ENCODE data around the gene LMBRD2. TPM values are rescaled to one million over a fixed set of nuclear protein-coding genes. Genes with fewer than 3 reads are reported as not detected.
A peak's percentile ranks its signal among the peaks of the same experiment; 100 is the strongest.

Gene LMBRD2
- polyA plus RNA-seq, 1 donor (not counting 4 experiments of a cell fraction or from before 2014, with no cell fraction given): 4.7 TPM

DNA sequence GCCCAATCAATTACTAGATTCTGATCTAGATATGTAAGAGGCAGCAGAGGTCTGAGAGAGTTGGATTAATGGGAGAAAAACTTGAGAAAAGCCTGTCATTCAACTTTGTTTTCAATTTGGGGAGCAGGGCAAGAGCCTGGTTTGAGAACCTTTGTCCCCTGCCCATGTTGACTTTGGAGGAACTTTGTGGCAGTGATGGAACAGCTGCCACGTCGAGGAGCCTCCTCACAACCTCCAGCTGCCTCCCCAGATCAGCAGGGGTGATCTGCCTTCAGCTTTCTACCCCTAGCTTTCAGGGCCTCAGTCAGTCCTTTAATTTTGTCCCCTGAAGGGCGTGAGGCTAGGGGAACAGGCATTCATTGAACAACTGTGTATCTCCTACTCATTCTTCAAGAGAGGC is 8.9 kb upstream of the LMBRD2 start:
- Histone ChIP-seq H3K27ac (ENCODE audit: control insufficient read depth, insufficient read depth, low read length) (peak overlapping the region; percentile 21), H3K36me3 (ENCODE audit: control insufficient read depth in 2 of 2, extremely low read depth in 1 of 2, insufficient read depth in 2 of 2, low read length in 2 of 2) (peaks cover 27 to 36% of the 10 kb centered on the region in 2 experiments)
- no peak for DNase-seq (ENCODE audit: low read depth, low spot score)

DNA sequence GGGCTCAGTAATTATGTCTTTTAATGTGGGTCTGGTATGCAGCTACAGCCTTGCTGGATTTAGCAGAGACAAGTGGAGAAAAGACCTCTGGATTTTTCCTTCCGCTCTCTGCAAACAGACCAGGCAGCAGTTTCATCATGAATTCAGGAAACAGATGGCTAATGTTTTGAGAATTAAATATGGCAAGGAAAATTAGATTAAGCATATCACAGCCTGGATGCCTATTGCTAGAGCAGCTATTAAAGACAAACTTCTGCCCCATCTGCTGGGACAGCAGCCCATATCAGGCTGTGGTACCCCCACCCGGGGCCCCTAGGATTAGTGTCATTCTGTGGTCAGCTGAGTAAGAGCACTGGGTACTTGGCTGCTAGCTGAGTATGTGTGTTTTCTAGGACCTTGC is 6.5 kb upstream of the LMBRD2 start:
- dilution Hi-C loops (cut with MboI; ENCODE audit: extremely low pct_ligation_motif_present, low sequenced_read_pairs): no loop called here
- no peaks in the 10 kb centered on the region for H3K27me3 ChIP-seq (ENCODE audit: control insufficient read depth, extremely low read depth, insufficient read depth, low read length)
- no peaks in the 10 kb centered on the region for H3K9me1 ChIP-seq (ENCODE audit: control insufficient read depth, extremely low read depth, insufficient read depth, low read length)
- no peaks in the 10 kb centered on the region for H3K9me3 ChIP-seq (ENCODE audit: control insufficient read depth, low read depth, low read length)
- H4K20me1 ChIP-seq (ENCODE audit: control insufficient read depth, extremely low read depth, insufficient read depth, low read length): no peaks in the 10 kb centered on the region
- peaks cover 17 to 26% of the 10 kb centered on the region in 2 experiments for H3K36me3 ChIP-seq (ENCODE audit: control insufficient read depth in 2 of 2, extremely low read depth in 1 of 2, insufficient read depth in 2 of 2, low read length in 2 of 2)
- no peak overlapping the region for H3K9ac ChIP-seq (ENCODE audit: control insufficient read depth, extremely low read depth, insufficient read depth, low read length)
- no peak overlapping the region for H3K4me2 ChIP-seq (ENCODE audit: control insufficient read depth, extremely low read depth, insufficient read depth, low read depth, low read length)
- H3K4me3 ChIP-seq (ENCODE audit: control insufficient read depth in 2 of 3, extremely low read depth in 1 of 3, insufficient read depth in 2 of 3, low read depth in 1 of 3, low read length in 3 of 3): no peak overlapping the region
- FAIRE-seq: no peak
- H3K79me2 ChIP-seq (ENCODE audit: control insufficient read depth, insufficient read depth, low read length): peaks cover 56% of the 10 kb centered on the region
- no peak overlapping the region for H2AFZ ChIP-seq (ENCODE audit: control insufficient read depth, low read length)
- no peak for DNase-seq (ENCODE audit: low read depth, low spot score)
- H3K4me1 ChIP-seq (ENCODE audit: control insufficient read depth, extremely low read depth, insufficient read depth, low read length): peaks cover 46% of the 10 kb centered on the region
- no peak overlapping the region for H3K27ac ChIP-seq (ENCODE audit: control insufficient read depth, insufficient read depth, low read length)
- no peak for TF ChIP-seq EZH2 (IDR thresholded peaks at IDR 0.05; ENCODE audit: low read length)
- TF ChIP-seq, protein P1, sequence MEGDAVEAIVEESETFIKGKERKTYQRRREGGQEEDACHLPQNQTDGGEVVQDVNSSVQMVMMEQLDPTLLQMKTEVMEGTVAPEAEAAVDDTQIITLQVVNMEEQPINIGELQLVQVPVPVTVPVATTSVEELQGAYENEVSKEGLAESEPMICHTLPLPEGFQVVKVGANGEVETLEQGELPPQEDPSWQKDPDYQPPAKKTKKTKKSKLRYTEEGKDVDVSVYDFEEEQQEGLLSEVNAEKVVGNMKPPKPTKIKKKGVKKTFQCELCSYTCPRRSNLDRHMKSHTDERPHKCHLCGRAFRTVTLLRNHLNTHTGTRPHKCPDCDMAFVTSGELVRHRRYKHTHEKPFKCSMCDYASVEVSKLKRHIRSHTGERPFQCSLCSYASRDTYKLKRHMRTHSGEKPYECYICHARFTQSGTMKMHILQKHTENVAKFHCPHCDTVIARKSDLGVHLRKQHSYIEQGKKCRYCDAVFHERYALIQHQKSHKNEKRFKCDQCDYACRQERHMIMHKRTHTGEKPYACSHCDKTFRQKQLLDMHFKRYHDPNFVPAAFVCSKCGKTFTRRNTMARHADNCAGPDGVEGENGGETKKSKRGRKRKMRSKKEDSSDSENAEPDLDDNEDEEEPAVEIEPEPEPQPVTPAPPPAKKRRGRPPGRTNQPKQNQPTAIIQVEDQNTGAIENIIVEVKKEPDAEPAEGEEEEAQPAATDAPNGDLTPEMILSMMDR (optimal IDR thresholded peaks at IDR 0.05 in 1 of 3, IDR thresholded peaks at IDR 0.05 in 1 of 3, conservative IDR thresholded peaks at IDR 0.05 in 1 of 3; ENCODE audit: extremely low read depth in 1 of 3, insufficient read depth in 2 of 3, low read length in 3 of 3): no peak

More for the DNA sequence above, 8.9 kb upstream of the LMBRD2 start:
- H3K27me3 ChIP-seq (ENCODE audit: control insufficient read depth, extremely low read depth, insufficient read depth, low read length): no peaks in the 10 kb centered on the region
- no peak overlapping the region for H2AFZ ChIP-seq (ENCODE audit: control insufficient read depth, low read length)
- dilution Hi-C loops (cut with MboI; ENCODE audit: extremely low pct_ligation_motif_present, low sequenced_read_pairs): no loop called here
- no peaks in the 10 kb centered on the region for H3K9me1 ChIP-seq (ENCODE audit: control insufficient read depth, extremely low read depth, insufficient read depth, low read length)
- H3K9ac ChIP-seq (ENCODE audit: control insufficient read depth, extremely low read depth, insufficient read depth, low read length): no peak overlapping the region
- H3K4me1 ChIP-seq (ENCODE audit: control insufficient read depth, extremely low read depth, insufficient read depth, low read length): peaks cover 36% of the 10 kb centered on the region
- no peak overlapping the region for H3K4me3 ChIP-seq (ENCODE audit: control insufficient read depth in 2 of 3, extremely low read depth in 1 of 3, insufficient read depth in 2 of 3, low read depth in 1 of 3, low read length in 3 of 3)
- no peak for FAIRE-seq
- TF ChIP-seq EZH2 (IDR thresholded peaks at IDR 0.05; ENCODE audit: low read length): no peak
- TF ChIP-seq, protein P1 (optimal IDR thresholded peaks at IDR 0.05 in 1 of 3, IDR thresholded peaks at IDR 0.05 in 1 of 3, conservative IDR thresholded peaks at IDR 0.05 in 1 of 3; ENCODE audit: extremely low read depth in 1 of 3, insufficient read depth in 2 of 3, low read length in 3 of 3): no peak
- H4K20me1 ChIP-seq (ENCODE audit: control insufficient read depth, extremely low read depth, insufficient read depth, low read length): no peaks in the 10 kb centered on the region
- no peak overlapping the region for H3K4me2 ChIP-seq (ENCODE audit: control insufficient read depth, extremely low read depth, insufficient read depth, low read depth, low read length)
- H3K79me2 ChIP-seq (ENCODE audit: control insufficient read depth, insufficient read depth, low read length): peaks cover 53% of the 10 kb centered on the region
- H3K9me3 ChIP-seq (ENCODE audit: control insufficient read depth, low read depth, low read length): no peaks in the 10 kb centered on the region

Data from keratinocyte (primary cell).